HG03571 (cell line): ENCODE measurements around the gene PTH2.

Experiments
- ATAC-seq: cut with Tn5 transposase; IDR thresholded peaks from one replicate; pipeline ENCODE4 v1.9.1; 2021; ENCODE audit not compliant: unreplicated experiment

The PTH2 gene

GRCh38 chr19:49432141-49433073, 9.2 kb upstream of the PTH2 start:
- ATAC-seq = no peak

- ATAC-seq = no peak
These were observed 8.1 kb upstream of the PTH2 start for GRCh38 chr19:49431330-49431749.

GRCh38 chr19:49430678-49431329, 7.6 kb upstream of the PTH2 start:
- ATAC-seq = no peak

GRCh38 chr19:49430172-49430677, 7.0 kb upstream of the PTH2 start:
- no peak for ATAC-seq

GRCh38 chr19:49428547-49429451, 5.6 kb upstream of the PTH2 start:
- ATAC-seq = no peak

- ATAC-seq = no peak
These were observed 4.8 kb upstream of the PTH2 start for GRCh38 chr19:49427855-49428546.

- no peak for ATAC-seq
These were observed 4.1 kb upstream of the PTH2 start for GRCh38 chr19:49427339-49427738.

- ATAC-seq = no peak
These were observed 2.8 kb upstream of the PTH2 start for GRCh38 chr19:49425922-49426592.

- ATAC-seq = no peak
These were observed 1.9 kb upstream of the PTH2 start, which contains the start of gene GFY for GRCh38 chr19:49425178-49425577. TSS of gene GFY (plus strand) at chr19:49425388. CDS start at chr19:49426431, 1,043 bp downstream.

- no peak for ATAC-seq
These were observed 703 bp upstream of the PTH2 start for GRCh38 chr19:49423985-49424303.

GRCh38 chr19:49422407-49423070, 702 bp downstream of the PTH2 start:
- ATAC-seq = no peak

- ATAC-seq = no peak
These were observed 1.4 kb downstream of the PTH2 start for GRCh38 chr19:49421878-49422202.

GRCh38 chr19:49421039-49421877, 2.0 kb downstream of the PTH2 start:
- no peak for ATAC-seq

GRCh38 chr19:49420227-49420626, 3.0 kb downstream of the PTH2 start:
- ATAC-seq = no peak

GRCh38 chr19:49419173-49419572, 4.1 kb downstream of the PTH2 start:
- no peak for ATAC-seq

- ATAC-seq = no peak
These were observed 4.7 kb downstream of the PTH2 start for GRCh38 chr19:49418511-49418910.

GRCh38 chr19:49417088-49417487, 6.2 kb downstream of the PTH2 start:
- ATAC-seq = no peak

- no peak for ATAC-seq
These were observed 7.4 kb downstream of the PTH2 start for GRCh38 chr19:49415810-49416200.
